Right lobe of liver (tissue), 4 donors: Measurements from ENCODE around the gene MRPL52.

Experiments used
- CTCF ChIP-seq, 4 donors: fragments of 200-600 bp in 3 of 4; fragments of 450-650 bp in 1 of 4; IDR thresholded peaks; one replicate each; pipeline versions ENCODE4 v1.5.1 to v1.8.0; 2016 to 2022; ENCODE audit warnings: antibody characterized with exemption in 4 of 4, mild to moderate bottlenecking in 2 of 4
- POLR2A ChIP-seq: fragments of 450-650 bp; IDR thresholded peaks from one replicate; pipeline ENCODE4 v1.6.1; 2017; ENCODE audit warnings: antibody characterized with exemption, mild to moderate bottlenecking
- donor health status: DM: no; HTN: no; CAD: no.
- donor health status: DM: no; HTN: no; CAD: no.
- donor health status: DM: no; HTN: yes; CAD: no.

- no peak for TF ChIP-seq CTCF (IDR thresholded peaks at IDR 0.05)
- TF ChIP-seq POLR2A: no peak
Measured at GRCh38 chr14:22835505-22835904, 5.8 kb downstream of the MRPL52 start.
